Stimulated activated CD4-positive, alpha-beta T cell treated with anti-CD3 and anti-CD28 coated beads, TNF-alpha, amount 100 ng/mL, for 24 hours (primary cell): Measurements from ENCODE around the gene SIRT6.
"Not testable (repeated sequence)": the region's sequence is repeated elsewhere in the genome, so short reads cannot be mapped to it uniquely, and the experiment has no call there.

Experiments used
- DNase-seq, 3 experiments: peaks; one replicate each; pipeline ENCODE4 v3.0.0-alpha.2; 2020; ENCODE audit warnings: low read depth in 3 of 3

Gene SIRT6

GRCh38 chr19:4174895-4175668 lies 7.3 kb downstream of the SIRT6 start:
- DNase-seq = no peak

DNA sequence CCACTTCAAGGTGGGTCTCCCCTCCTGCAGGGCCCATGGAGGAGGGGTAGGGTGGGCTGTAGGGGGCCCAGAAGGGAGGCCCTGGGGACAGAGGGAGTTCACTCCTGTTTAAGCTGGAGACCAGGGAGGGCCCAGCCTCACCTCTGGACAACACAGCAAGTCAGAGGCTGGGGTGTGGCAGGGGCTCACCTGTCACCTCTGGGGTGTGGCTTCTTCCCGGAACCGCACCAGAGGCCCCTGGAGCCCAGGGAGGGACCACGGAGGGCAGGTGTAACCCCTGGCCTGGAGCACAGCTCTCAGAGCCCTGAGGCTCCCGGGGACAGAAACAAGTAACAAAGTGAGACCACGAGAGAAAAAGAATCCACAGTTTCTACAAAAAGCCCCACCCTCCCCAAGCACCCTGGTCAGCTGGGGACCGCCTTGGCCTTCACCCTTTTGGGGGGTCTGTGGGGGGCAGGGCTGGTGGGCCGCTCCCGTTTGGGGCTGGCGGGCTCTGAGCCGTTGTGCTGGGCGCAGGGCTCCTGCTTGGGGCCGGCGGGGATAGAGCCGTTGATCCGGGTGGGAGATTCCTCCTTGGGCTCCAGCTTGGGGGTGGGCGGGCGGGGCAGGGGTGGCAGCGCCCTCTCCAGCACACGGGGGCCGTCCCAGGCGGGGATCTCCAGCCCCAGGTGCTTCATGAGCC lies 8.0 kb downstream of the SIRT6 start:
- no peak for DNase-seq

DNA sequence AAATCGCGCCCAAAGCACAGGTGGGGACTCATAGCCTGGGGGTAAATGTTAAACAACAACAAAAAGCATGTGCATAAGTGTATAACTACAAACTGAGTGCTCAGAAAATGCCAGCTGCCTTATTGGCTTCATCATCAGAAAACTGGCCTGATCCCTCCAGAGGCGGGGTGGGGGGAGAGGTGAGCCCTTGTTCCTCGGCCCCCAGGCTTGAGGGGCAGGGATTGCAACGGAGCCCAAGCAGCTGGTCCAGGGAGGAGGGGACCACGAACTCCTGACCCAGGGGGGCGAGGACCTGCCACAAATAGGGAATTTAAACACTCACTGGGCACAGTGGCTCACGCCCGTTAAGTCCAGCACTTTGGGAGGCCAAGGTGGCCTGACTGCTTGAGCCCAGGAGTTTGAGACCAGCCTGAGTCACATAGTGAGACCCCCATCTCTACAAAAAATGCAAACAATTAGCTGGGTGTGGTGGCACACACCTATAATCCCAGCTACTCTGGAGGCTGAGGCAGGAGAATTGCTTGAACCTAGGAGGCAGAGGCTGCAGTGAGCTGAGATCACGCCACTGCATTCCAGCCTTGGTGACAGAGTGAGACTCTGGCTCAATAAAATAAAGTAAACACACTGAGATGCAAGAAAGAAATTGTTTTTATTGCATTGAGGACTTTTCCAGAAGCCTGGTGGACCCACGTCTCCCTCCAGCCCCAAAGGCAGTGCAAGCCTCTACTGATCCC lies 8.7 kb downstream of the SIRT6 start:
- DNase-seq = no peak

DNA sequence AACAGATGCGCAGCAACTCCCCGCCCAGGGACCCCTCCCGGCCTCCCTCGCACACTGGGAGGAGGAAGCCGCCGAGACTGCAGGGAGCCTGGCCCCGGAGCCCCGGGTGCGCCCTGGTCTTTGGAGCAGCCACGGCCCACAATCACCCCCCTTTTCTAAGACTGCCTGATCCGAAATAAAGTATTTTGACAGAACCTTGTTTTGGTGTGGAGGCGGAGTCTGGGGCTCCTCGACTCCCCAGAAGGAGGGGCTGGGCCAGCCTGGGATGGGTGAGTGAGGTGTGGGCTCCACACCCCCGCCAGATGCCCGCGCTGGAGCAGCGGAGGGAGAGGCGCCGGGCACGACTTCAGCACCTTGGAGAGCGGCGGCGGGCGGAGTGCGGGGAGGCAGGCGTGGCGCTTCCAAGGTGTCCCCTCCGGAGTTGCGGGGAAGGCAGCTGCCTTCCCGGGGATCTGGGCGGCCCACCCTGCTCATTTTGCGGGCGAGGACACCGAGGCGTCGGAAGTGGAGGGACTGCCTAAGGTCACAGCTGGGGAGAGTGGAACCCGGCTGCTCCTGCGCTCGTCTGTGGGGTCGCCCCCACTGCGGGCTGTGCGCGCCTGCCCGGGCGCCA lies 9.4 kb downstream of the SIRT6 start:
- peak in 2 of 3 experiments; percentile 28 to 59 for DNase-seq

DNA sequence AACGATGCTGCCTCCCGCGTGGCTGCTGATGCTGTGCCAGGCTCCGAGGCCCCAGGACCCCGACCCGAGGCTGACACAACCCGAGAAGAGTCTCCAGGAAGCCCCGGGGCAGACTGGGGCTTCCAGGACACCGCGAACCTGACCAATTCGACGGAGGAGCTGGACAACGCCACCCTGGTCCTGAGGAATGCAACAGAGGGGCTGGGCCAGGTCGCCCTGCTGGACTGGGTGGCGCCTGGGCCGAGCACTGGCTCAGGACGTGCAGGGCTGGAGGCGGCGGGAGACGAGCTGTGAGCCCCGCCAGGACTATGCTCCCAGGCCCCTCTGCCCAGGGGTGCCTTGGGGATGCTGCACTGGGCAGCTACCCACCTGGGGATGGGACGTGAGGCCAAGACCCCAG lies 10.7 kb downstream of the SIRT6 start:
- no peak for DNase-seq

GRCh38 chr19:4164262-4164661 lies 18.1 kb downstream of the SIRT6 start:
- no peak for DNase-seq

DNA sequence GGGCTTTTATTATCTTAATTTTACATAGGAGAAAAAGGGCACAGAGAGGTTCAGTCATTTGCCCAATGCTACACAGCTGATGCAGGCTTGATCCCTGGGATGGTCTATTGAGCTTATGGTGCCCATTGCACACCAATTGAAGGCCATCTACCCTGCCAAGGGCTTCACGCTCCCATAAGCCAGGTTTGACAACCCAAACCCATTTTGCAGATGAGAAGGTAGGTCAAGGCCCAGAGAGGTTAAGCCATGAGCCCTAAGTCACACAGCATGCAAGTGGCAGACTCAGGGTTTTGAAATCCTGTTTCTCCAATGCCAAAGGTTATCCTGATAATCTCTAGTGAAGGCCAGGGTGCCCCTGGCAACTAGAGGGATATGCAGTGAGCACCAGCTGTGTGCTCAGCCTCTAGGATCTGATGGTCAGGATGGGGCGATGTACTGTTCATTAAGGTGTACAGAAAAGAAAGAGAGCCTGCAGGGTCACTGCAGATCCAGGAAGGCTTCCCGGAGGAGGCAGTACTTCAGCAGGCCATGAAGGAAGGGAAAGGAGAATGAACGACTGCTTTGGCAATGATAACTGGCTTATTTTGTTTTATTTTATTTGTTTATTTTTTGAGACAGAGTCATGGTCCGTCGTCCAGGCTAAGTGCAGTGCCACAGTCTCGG lies 20.8 kb downstream of the SIRT6 start:
- DNase-seq = no peak

GRCh38 chr19:4157971-4158370 lies 24.4 kb downstream of the SIRT6 start:
- DNase-seq = not testable (repeated sequence)

- DNase-seq = no peak
These were observed 25.2 kb downstream of the SIRT6 start for GRCh38 chr19:4157164-4157563.

- DNase-seq = no peak
These were observed 27.6 kb downstream of the SIRT6 start for GRCh38 chr19:4154571-4155312.

- no peak for DNase-seq
These were observed 29.9 kb downstream of the SIRT6 start for GRCh38 chr19:4152241-4152998.

DNA sequence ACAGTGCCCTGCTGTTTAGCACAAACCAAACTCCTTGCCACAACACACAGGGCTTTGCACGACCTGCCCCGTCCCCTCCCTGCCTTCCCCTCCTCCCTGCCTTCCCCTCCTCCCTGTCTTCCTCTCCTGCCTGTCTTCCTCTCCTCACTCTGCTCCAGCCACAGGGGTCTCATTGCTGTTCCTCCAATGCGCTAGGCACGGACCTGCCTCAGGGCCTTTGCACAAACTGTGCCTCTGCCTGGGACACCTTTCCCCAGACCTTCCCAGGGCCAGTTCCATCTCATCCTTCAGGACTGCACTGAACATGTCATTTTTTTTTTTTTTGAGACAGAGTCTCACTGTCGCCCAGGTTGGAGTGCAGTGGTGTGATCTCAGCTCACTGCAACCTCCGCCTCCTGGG lies 30.7 kb downstream of the SIRT6 start:
- no peak for DNase-seq

DNA sequence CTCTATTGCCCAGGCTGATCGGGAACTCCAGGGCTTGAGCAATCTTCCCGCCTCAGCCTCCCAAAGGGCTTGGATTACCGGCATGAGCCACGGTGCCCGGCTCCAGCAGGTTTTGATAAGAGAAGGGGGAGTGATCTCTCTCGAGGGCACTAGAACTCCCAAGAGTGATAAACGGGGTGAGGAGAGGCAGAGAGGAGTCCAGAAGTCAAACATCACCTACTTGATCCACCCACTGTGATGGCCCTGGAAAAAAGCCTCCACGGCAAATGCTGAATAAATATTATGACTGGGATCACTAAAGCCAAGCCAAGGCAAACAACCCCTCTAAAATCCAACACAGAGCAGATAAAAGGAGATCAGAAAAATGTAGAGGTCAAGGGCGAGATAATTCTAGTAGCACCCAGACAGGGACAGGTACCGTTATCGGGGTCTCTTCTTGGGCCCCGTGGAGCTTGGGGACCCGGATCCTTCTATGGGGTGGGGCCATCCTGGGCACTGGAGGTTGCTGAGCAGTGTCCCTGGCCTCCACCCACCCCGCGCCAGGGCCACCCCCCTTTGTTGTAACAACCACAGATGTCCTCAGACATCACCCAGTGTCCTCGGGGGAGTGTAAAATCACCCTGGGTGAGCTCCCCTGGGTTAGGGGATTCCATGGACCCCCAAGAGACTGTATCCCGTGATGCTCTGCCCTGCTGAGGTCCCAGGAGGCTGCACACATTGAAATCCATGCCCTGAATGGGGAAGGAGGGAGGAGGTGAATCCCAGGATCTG lies 32.7 kb downstream of the SIRT6 start:
- DNase-seq = no peak

GRCh38 chr19:4144666-4145249 lies 37.6 kb downstream of the SIRT6 start:
- DNase-seq = no peak

- DNase-seq = not testable (repeated sequence)
These were observed 39.4 kb downstream of the SIRT6 start for GRCh38 chr19:4142916-4143315.

DNA sequence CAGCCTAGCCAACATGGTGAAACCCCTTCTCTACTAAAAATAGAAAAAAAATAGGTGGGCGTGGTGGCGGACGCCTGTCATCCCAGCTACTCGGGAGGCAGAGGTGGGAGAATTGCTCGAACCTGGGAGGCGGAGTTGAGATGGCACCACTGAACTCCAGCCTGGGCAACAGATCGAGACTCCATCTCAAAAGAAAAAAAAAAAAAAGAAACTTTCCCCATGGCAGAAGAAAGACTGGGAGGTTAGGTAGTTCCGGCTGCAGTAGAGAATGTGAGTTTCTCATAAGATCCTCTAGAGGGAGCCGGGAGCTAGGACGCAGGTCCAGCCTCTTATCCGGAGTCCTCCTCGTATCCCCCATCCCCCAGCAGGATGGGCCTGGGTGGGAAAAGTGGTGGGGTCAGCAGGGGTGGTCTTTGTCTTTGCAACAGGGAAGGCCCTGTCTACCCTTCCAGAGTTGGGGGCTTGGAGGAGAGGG lies 42.1 kb downstream of the SIRT6 start:
- DNase-seq = no peak

GRCh38 chr19:4139614-4140236 lies 42.6 kb downstream of the SIRT6 start:
- peak; percentile 75 to 90 (median 81) for DNase-seq

- DNase-seq = no peak
These were observed 43.9 kb downstream of the SIRT6 start for GRCh38 chr19:4138445-4138844.
